ENCODE measurements around the gene MSRB3.

MSRB3 gene

GRCh38 chr12:65461017-65461416 is 182.5 kb downstream of the MSRB3 start:
- TF ChIP-seq CTCF (conservative IDR thresholded peaks at IDR 0.05; ENCODE audit: low read depth, low read length) = no peak
- Histone ChIP-seq H3K4me1 (ENCODE audit: low read depth, poor library complexity, severe bottlenecking) (no peaks in the 10 kb centered on the region), H3K4me2 (no peak overlapping the region), H4K20me1 (ENCODE audit: insufficient read depth) (no peaks in the 10 kb centered on the region), H3K9ac (no peak overlapping the region), H2AFZ (ENCODE audit: low read depth) (no peak overlapping the region), H3K27me3 (ENCODE audit: insufficient read depth, low read depth) (no peaks in the 10 kb centered on the region), H3K36me3 (ENCODE audit: insufficient read depth) (no peaks in the 10 kb centered on the region), H3K4me3 (IDR thresholded peaks at IDR 0.05; ENCODE audit: insufficient read depth, low read depth, low read length) (no peak overlapping the region), H3K27ac (no peak overlapping the region), H3K79me2 (ENCODE audit: insufficient read depth, low read depth) (no peaks in the 10 kb centered on the region)

- H4K20me1 ChIP-seq (ENCODE audit: insufficient read depth) = no peaks in the 10 kb centered on the region
- H3K4me1 ChIP-seq (ENCODE audit: low read depth, poor library complexity, severe bottlenecking) = no peaks in the 10 kb centered on the region
- H3K4me2 ChIP-seq = no peak overlapping the region
- no peak overlapping the region for H2AFZ ChIP-seq (ENCODE audit: low read depth)
- no peak overlapping the region for H3K4me3 ChIP-seq (IDR thresholded peaks at IDR 0.05; ENCODE audit: insufficient read depth, low read depth, low read length)
- H3K9ac ChIP-seq = no peak overlapping the region
- H3K36me3 ChIP-seq (ENCODE audit: insufficient read depth) = no peaks in the 10 kb centered on the region
- TF ChIP-seq CTCF (conservative IDR thresholded peaks at IDR 0.05; ENCODE audit: low read depth, low read length) = no peak
- H3K27ac ChIP-seq = no peak overlapping the region
- H3K27me3 ChIP-seq (ENCODE audit: insufficient read depth, low read depth) = no peaks in the 10 kb centered on the region
- no peaks in the 10 kb centered on the region for H3K79me2 ChIP-seq (ENCODE audit: insufficient read depth, low read depth)
Measured at GRCh38 chr12:65462484-65462883, 184.0 kb downstream of the MSRB3 start.

GRCh38 chr12:65463082-65463481 is 184.6 kb downstream of the MSRB3 start:
- no peak for TF ChIP-seq CTCF (conservative IDR thresholded peaks at IDR 0.05; ENCODE audit: low read depth, low read length)
- Histone ChIP-seq H3K79me2 (ENCODE audit: insufficient read depth, low read depth) (no peaks in the 10 kb centered on the region), H3K4me1 (ENCODE audit: low read depth, poor library complexity, severe bottlenecking) (no peaks in the 10 kb centered on the region), H2AFZ (ENCODE audit: low read depth) (no peak overlapping the region), H3K27ac (no peak overlapping the region), H3K27me3 (ENCODE audit: insufficient read depth, low read depth) (no peaks in the 10 kb centered on the region), H3K9ac (no peak overlapping the region), H3K4me3 (IDR thresholded peaks at IDR 0.05; ENCODE audit: insufficient read depth, low read depth, low read length) (no peak overlapping the region), H3K36me3 (ENCODE audit: insufficient read depth) (no peaks in the 10 kb centered on the region), H3K4me2 (no peak overlapping the region), H4K20me1 (ENCODE audit: insufficient read depth) (no peaks in the 10 kb centered on the region)

DNA sequence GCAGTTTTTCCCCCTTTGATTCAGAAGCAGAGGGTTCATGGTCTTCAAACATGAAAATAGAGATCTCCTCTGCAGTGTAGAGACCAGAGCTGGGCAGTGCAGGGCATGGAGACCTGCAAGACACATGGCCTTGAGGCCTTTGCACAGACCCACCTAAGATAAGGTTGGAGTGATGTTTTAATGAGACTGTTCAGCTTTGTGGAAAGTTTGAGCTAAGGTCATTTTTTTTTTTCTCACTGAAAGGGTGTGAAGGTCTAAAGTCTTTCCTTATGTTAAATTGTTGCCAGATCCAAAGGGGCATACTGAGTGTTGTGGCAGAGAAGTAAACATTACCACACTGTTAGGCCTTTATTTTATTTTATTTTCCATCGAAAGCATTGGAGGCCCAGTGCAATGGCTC is 185.1 kb downstream of the MSRB3 start:
- TF ChIP-seq CTCF (conservative IDR thresholded peaks at IDR 0.05; ENCODE audit: low read depth, low read length) = no peak
- Histone ChIP-seq H3K4me1 (ENCODE audit: low read depth, poor library complexity, severe bottlenecking) (no peaks in the 10 kb centered on the region), H3K79me2 (ENCODE audit: insufficient read depth, low read depth) (no peaks in the 10 kb centered on the region), H3K27ac (no peak overlapping the region), H3K4me2 (no peak overlapping the region), H4K20me1 (ENCODE audit: insufficient read depth) (no peaks in the 10 kb centered on the region), H3K9ac (no peak overlapping the region), H2AFZ (ENCODE audit: low read depth) (no peak overlapping the region), H3K36me3 (ENCODE audit: insufficient read depth) (no peaks in the 10 kb centered on the region), H3K27me3 (ENCODE audit: insufficient read depth, low read depth) (no peaks in the 10 kb centered on the region), H3K4me3 (IDR thresholded peaks at IDR 0.05; ENCODE audit: insufficient read depth, low read depth, low read length) (no peak overlapping the region)

- no peaks in the 10 kb centered on the region for H3K4me1 ChIP-seq (ENCODE audit: low read depth, poor library complexity, severe bottlenecking)
Measured at GRCh38 chr12:65464930-65465329, 186.4 kb downstream of the MSRB3 start.

More at GRCh38 chr12:65464930-65465329, 186.4 kb downstream of the MSRB3 start:
- Histone ChIP-seq H4K20me1 (ENCODE audit: insufficient read depth) (no peaks in the 10 kb centered on the region), H3K79me2 (ENCODE audit: insufficient read depth, low read depth) (no peaks in the 10 kb centered on the region), H2AFZ (ENCODE audit: low read depth) (no peak overlapping the region), H3K27ac (no peak overlapping the region), H3K27me3 (ENCODE audit: insufficient read depth, low read depth) (no peaks in the 10 kb centered on the region), H3K4me2 (no peak overlapping the region), H3K4me3 (IDR thresholded peaks at IDR 0.05; ENCODE audit: insufficient read depth, low read depth, low read length) (no peak overlapping the region), H3K36me3 (ENCODE audit: insufficient read depth) (no peaks in the 10 kb centered on the region), H3K9ac (no peak overlapping the region)
- TF ChIP-seq CTCF (conservative IDR thresholded peaks at IDR 0.05; ENCODE audit: low read depth, low read length) = no peak
